GM12891 (cell line): ENCODE data around the gene C2orf76.

Experiments used
- DNase-seq: peaks from one replicate; pipeline ENCODE4 v3.0.0; 2011; ENCODE audit warnings: low spot score; ENCODE audit not compliant: insufficient read length
- FAIRE-seq: peaks from 2 replicates; lab custom pipeline; 2011; peaks lifted over from hg19 to GRCh38; lab: Jason Lieb, UNC
- PAX5 ChIP-seq: IDR thresholded peaks from 2 replicates; pipeline ENCODE4 v1.6.1; 2011; ENCODE audit warnings: low read length, moderate library complexity, mild to moderate bottlenecking; ENCODE audit not compliant: insufficient read depth, severe bottlenecking
- POLR2A ChIP-seq: IDR thresholded peaks from 2 replicates; pipeline ENCODE4 v1.6.1; 2011; ENCODE audit warnings: low read depth, low read length, control low read depth
- POLR2AphosphoS5 ChIP-seq: IDR thresholded peaks from 2 replicates; pipeline ENCODE4 v1.6.1; 2011; ENCODE audit warnings: low read depth, low read length, control low read depth
- POU2F2 ChIP-seq: IDR thresholded peaks from 2 replicates; pipeline ENCODE4 v1.6.1; 2011; ENCODE audit warnings: low read depth, mild to moderate bottlenecking, control low read depth, low read length, moderate library complexity
- SPI1 ChIP-seq: IDR thresholded peaks from 2 replicates; pipeline ENCODE4 v1.6.1; 2011; ENCODE audit warnings: low read depth, low read length, control low read depth
- TAF1 ChIP-seq: IDR thresholded peaks from 2 replicates; pipeline ENCODE4 v1.6.1; 2011; ENCODE audit warnings: low read depth, low read length, control low read depth

C2orf76 gene

DNA sequence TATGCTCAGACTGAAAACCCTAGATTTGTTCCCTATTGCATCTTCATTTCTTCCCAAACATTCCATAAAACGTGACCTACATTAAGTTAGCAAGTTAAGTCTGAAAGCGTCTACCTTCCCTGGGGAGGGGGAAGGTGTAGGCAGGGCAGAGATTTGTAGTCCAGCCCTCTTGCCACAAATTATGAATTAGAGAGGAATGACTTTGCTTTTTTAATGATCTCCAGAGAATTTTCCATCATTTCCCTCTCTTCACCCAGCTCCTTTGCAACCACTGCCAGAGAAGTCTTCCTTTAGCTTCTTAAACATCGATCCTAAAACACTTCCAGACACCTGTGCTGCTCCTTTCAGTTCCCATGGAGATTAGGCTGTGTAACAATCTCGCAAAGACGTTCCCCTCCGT is 1.2 kb downstream of the C2orf76 start:
- DNase-seq (no peak), FAIRE-seq (no peak)
- TF ChIP-seq SPI1 (no peak), POU2F2 (no peak), TAF1 (no peak), PAX5 (no peak), POLR2AphosphoS5 (no peak), POLR2A (no peak)

DNA sequence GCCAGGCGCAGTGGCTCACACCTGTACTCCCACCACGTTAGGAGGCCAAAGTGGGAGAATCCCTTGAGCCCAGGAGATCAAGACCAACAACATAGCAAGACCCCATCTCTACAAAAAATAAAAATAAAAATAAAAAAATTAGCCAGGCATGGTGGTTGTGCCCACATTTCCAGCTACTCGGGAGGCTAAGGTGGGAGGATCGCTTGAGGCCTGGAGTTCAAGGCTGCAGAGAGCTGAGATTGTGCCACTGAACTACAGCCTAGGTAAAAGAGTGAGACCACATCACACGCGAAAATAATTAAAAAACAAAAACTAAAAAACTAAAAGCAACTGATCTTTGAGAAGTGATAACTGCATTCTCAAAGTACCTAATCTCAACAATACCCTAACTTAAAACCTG is 1.8 kb downstream of the C2orf76 start:
- FAIRE-seq (no peak), DNase-seq (no peak)
- TF ChIP-seq POLR2A (no peak), PAX5 (no peak), SPI1 (no peak)

DNA sequence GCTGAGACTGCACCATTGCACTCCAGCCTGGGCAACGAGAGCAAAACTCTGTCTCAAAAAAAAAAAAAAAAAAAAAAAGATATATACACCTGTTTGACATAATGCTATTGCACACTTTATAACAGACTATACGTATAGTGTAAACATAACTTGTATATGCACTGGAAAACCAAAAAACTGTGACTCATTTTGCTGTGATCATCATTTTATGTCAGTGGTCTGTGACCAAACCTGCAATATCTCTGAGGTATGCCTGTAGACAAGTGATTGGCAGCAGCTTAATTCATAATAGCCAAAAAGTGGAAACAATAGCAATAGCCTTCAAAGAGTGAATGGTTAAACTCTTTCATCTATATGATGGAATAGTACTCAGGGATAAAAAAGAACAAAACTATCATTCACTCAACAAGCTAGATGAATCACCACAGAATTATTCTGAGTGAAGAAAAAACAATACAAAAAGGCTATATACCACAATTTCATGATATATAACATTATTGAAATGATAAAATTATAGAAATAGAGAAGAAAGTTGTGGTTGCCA is 6.1 kb downstream of the C2orf76 start:
- TF ChIP-seq TAF1, result no peak
- TF ChIP-seq SPI1, result no peak
- no peak for TF ChIP-seq PAX5
- no peak for TF ChIP-seq POU2F2
- TF ChIP-seq POLR2AphosphoS5, result no peak
- TF ChIP-seq POLR2A, result no peak
- FAIRE-seq, result no peak

DNA sequence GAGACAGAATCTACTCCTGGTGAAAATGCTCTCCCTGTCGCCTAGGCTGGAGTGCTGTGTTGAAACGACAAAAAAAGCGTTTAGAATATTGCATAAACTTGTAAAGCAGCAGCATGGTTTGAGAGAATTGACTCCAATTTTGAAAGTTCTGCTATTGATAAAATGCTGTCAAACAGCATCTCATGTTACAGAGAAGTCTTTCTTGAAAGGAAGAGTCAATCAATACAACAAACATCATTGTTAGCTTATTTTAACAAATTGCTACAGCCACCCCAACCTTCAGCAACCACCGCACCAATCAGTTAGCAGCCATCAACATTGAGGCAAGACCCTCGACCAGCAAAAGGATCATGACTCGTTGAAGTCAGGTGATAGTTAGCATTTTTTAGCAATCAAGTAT is 6.9 kb downstream of the C2orf76 start:
- DNase-seq (no peak), FAIRE-seq (no peak)
- TF ChIP-seq POU2F2 (no peak), PAX5 (no peak), TAF1 (no peak), POLR2AphosphoS5 (no peak), POLR2A (no peak)

More for the DNA sequence above, 6.1 kb downstream of the C2orf76 start:
- no peak for DNase-seq

DNA sequence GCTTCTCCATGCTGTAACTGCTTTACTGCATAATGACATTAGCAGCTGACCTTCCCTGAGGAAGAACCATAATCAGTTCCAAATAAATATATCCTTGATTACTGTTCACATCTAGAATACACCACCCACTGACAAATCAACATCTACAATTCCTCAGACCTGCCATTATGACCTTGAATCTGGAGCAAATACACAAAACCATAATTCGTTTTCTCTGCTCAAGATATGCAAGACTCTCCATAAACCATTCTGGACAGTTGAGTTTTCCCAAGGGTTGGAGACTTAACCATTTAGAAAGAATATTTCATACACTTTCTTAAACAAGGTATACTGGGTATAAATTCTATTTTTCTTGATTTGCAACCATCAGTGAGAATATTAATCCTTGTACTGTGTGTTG is 11.8 kb downstream of the C2orf76 start:
- peak; percentile 13 for FAIRE-seq
- no peak for TF ChIP-seq PAX5
- DNase-seq, result no peak

DNA sequence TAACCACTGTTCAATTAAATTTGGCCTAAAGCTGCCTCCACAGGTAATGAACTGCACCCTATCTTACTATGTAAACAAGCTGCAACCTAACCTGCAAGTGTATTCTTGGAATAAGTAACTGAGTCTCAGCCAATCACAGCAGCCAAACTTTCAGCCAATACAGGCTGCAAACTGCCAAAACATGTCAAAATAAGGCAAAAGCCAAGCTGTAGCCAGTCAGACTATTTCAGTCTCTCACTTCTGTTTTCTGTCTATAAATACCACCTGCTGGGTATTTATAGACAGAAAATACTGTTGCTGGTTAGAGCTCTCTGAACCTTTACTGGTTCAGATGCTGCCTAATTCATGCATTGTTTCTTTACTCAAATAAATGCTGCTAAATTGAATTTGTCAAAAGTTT is 14.3 kb downstream of the C2orf76 start:
- DNase-seq, result no peak
- peak; percentile 93 for FAIRE-seq
- TF ChIP-seq POLR2AphosphoS5 (peak; percentile 40; the same call in 1 of the 2 replicates), PAX5 (no peak), POU2F2 (no peak), SPI1 (peak; percentile 94), TAF1 (no peak), POLR2A (peak; percentile 27; the same call in 1 of the 2 replicates)

DNA sequence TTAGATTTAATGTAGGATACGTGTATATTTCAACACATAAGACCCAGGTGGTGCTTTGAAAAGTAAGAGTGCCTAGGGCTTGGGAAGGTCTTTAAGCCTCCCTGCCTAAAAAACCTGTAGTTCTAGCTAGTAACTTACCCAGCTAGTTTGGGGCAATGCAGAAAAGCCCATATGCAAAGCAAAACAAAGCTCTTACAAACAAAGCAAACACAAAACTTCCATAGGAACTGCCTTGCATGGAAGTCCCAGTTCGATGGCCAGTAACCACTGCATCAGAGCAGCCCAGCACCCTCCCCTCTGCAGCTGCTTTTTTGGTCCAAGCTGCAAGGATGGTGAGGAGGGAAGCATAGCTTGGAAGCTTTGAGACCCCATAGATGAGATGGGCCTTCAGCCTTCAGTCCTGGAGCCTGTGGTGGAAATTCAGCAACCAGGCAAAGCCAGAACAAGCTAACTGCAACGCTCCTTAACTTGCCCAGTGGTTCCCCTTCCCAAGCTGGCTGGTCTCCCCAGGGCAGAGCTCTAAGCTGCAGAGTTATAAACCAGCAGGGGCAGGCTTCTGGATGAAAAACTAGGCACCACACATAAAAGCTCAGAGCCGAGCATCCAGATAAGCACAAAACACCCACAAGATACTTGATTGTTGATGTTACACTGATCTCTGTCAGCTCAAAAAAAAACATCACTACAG is 16.2 kb downstream of the C2orf76 start:
- FAIRE-seq (peak; percentile 55), DNase-seq (no peak)
- TF ChIP-seq SPI1 (no peak), POLR2AphosphoS5 (no peak), PAX5 (no peak), POLR2A (no peak), TAF1 (no peak), POU2F2 (no peak)

DNA sequence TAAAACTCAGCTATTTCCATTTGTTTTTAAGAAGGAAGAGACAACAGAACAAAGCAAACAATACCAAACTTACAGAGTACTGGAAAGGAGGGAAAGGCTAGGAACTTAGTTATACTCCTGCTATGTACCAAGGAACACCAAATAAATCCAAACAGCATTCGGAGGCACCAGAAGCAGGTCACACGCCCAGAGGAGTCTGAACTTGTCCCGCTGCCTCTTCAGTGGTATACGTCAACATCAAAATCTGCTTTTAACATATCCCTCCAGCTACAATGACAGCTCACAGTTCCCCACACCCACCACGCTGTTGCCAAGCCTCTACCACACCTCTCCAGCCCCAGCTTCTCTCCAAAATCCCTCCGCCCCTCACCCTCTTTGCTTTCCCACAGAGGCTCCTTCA is 17.3 kb downstream of the C2orf76 start:
- TF ChIP-seq POLR2AphosphoS5, result no peak
- TF ChIP-seq PAX5, result no peak
- DNase-seq (no peak), FAIRE-seq (no peak)

DNA sequence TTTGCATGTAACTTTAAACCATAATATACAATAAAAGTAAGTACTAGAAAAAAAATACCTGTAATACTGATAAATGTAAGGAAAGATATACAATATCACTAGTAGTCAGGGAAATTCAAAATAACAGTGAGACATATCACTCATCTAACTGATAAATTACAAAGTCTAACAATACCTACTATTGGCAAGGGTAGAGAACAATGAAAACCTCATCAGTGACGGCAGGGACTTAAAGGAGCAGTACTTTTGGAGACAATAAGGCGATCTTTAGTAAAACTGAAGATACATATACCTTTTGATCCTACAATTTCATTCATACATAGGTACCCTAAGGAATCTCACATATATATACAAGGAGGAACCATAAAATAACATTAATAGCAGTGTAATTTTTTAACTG is 24.9 kb downstream of the C2orf76 start:
- TF ChIP-seq PAX5 (no peak), SPI1 (no peak), POLR2AphosphoS5 (no peak), TAF1 (no peak), POLR2A (no peak), POU2F2 (no peak)
- FAIRE-seq (no peak), DNase-seq (no peak)

DNA sequence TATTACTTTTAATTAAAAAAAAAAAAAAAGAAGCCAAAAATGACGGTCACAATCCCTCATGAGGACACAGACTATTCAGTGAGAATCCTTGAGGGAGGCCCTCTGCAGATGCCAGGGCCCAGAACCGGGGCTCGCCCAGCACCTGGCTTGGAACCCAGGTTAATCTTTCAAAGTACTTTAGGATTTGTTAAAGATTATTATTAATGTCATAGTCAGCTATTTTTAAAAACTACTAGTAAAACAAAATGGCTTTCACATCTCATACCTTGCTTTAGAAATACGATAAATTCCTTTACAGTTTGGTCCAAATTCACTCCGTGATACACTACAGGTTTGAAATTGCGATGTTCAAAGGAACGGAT is 27.1 kb downstream of the C2orf76 start:
- TF ChIP-seq POLR2A, result no peak
- no peak for TF ChIP-seq PAX5
- TF ChIP-seq POLR2AphosphoS5, result no peak
- TF ChIP-seq TAF1, result no peak
- no peak for TF ChIP-seq SPI1
- no peak for TF ChIP-seq POU2F2
- FAIRE-seq, result no peak
- DNase-seq, result no peak
